ENCODE measurements around the gene SP140L.
A peak's percentile ranks its signal among the peaks of the same experiment; 100 is the strongest.
"Not testable (repeated sequence)": the region's sequence is repeated elsewhere in the genome, so short reads cannot be mapped to it uniquely, and the experiment has no call there.

The SP140L gene

GRCh38 chr2:230362030-230362691 is 35.2 kb downstream of the SP140L start:
- no peak for DNase-seq (ENCODE audit: low spot score)

GRCh38 chr2:230382108-230382507 is 55.1 kb downstream of the SP140L start:
- DNase-seq (ENCODE audit: low spot score), result no peak

- no peak for DNase-seq (ENCODE audit: low spot score)
Measured at GRCh38 chr2:230383453-230383852, 56.5 kb downstream of the SP140L start.

- no peak for DNase-seq (ENCODE audit: low spot score)
Measured at GRCh38 chr2:230384986-230385385, 58.0 kb downstream of the SP140L start.

GRCh38 chr2:230394301-230394700 is 67.3 kb downstream of the SP140L start:
- no peak for DNase-seq (ENCODE audit: low spot score)

GRCh38 chr2:230398698-230399097 is 71.7 kb downstream of the SP140L start:
- DNase-seq (ENCODE audit: low spot score), result not testable (repeated sequence)

GRCh38 chr2:230400041-230400440 is 73.0 kb downstream of the SP140L start:
- DNase-seq (ENCODE audit: low spot score), result no peak

- DNase-seq (ENCODE audit: low spot score), result no peak
Measured at GRCh38 chr2:230400454-230400853, 73.5 kb downstream of the SP140L start.

- DNase-seq (ENCODE audit: low spot score), result not testable (repeated sequence)
Measured at GRCh38 chr2:230401026-230401425, 74.0 kb downstream of the SP140L start.

- no peak for DNase-seq (ENCODE audit: low spot score)
Measured at GRCh38 chr2:230403746-230404145, 76.8 kb downstream of the SP140L start.

- DNase-seq (ENCODE audit: low spot score), result no peak
Measured at GRCh38 chr2:230405824-230406223, 78.8 kb downstream of the SP140L start.

- no peak for DNase-seq (ENCODE audit: low spot score)
Measured at GRCh38 chr2:230408244-230408842, 81.3 kb downstream of the SP140L start.

GRCh38 chr2:230409316-230409715 is 82.3 kb downstream of the SP140L start:
- DNase-seq (ENCODE audit: low spot score), result not testable (repeated sequence)

- DNase-seq (ENCODE audit: low spot score), result no peak
Measured at GRCh38 chr2:230410263-230410662, 83.3 kb downstream of the SP140L start.

GRCh38 chr2:230410861-230411569 is 84.0 kb downstream of the SP140L start:
- peak; percentile 25 for DNase-seq (ENCODE audit: low spot score)

- DNase-seq (ENCODE audit: low spot score), result peak; percentile 87
Measured at GRCh38 chr2:230411570-230412370, 84.8 kb downstream of the SP140L start.

GRCh38 chr2:230412371-230412711 is 85.3 kb downstream of the SP140L start:
- DNase-seq (ENCODE audit: low spot score), result no peak

GRCh38 chr2:230412846-230413245 is 85.9 kb downstream of the SP140L start:
- no peak for DNase-seq (ENCODE audit: low spot score)

- DNase-seq (ENCODE audit: low spot score), result no peak
Measured at GRCh38 chr2:230413479-230413878, 86.5 kb downstream of the SP140L start.

GRCh38 chr2:230414302-230414701 is 87.3 kb downstream of the SP140L start:
- no peak for DNase-seq (ENCODE audit: low spot score)

GRCh38 chr2:230416061-230416721 is 89.2 kb downstream of the SP140L start, which contains the start of gene SP100:
SP100 (plus strand) TSS chr2:230416201; CDS start chr2:230416297, 96 bp downstream.
- DNase-seq (ENCODE audit: low spot score), result peak; percentile 78

GRCh38 chr2:230417436-230417835 is 90.4 kb downstream of the SP140L start:
- no peak for DNase-seq (ENCODE audit: low spot score)
